ENCODE data around the gene LYVE1. TPM values are rescaled to one million over a fixed set of nuclear protein-coding genes. Genes with fewer than 3 reads are reported as not detected.

LYVE1 gene
- total RNA-seq, 1 experiment from 2014 or later: not detected

DNA sequence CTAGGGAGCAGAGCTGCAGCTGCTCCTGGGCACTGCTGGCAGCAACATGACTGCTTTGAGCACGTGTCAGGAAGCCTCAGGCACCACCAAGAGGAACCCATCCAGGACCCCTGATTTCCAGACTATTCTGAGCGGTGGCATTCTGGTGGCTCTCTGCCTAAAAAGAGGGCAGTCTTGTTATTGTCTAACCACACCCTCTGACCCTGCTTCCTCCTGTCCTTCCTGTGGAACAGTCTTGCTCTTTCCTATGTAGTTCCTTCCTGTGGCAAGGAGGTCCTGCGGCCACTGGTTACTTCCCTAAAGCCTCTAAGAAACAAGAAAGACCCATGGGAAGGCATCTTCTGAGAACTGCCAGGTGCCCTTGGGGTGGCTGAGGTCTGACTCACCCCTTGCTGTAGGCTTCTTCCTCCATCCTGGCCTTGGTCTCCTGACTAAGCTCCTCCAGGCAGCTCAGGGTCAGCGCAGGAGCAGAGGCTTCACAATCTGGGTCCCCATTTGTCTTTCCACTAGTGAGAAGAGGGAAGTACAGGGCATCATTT lies 13.1 kb upstream of the LYVE1 start:
- H3K4me1 ChIP-seq (replicated peaks): peaks cover 25% of the 10 kb centered on the region
- no peak overlapping the region for H3K4me3 ChIP-seq
- H3K36me3 ChIP-seq: no peaks in the 10 kb centered on the region

DNA sequence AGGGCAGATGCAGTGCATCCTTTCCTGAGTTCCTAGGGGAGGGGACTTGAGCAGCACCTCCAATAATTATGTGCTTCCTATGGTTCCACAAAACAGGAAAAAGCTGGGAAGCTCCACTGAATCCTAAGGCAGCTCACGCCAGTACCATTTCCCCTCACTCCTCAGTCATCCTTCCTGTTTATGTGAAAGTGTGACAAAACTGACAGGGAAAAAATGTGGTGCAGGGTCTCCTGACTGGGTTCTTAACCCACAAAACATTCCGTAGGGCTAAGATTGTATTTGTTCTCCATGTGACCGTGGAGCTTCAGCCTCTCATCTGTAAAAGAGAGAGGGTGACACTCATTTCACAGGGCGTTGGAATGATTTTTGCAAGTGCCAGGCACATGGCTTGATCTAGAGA lies 12.2 kb upstream of the LYVE1 start:
- Histone ChIP-seq H3K27me3 (replicated peaks) (no peaks in the 10 kb centered on the region), H3K4me1 (replicated peaks) (peaks cover 25% of the 10 kb centered on the region), H3K9me3 (replicated peaks) (no peaks in the 10 kb centered on the region), H3K36me3 (no peaks in the 10 kb centered on the region), H3K27ac (no peak overlapping the region), H3K4me3 (no peak overlapping the region)
- DNase-seq (ENCODE audit: low read depth in 1 of 2, low spot score in 2 of 2): no peak

More for the DNA sequence above, 13.1 kb upstream of the LYVE1 start:
- H3K27ac ChIP-seq: no peak overlapping the region
- no peak for DNase-seq (ENCODE audit: low read depth in 1 of 2, low spot score in 2 of 2)
- H3K27me3 ChIP-seq (replicated peaks): no peaks in the 10 kb centered on the region
- H3K9me3 ChIP-seq (replicated peaks): no peaks in the 10 kb centered on the region

DNA sequence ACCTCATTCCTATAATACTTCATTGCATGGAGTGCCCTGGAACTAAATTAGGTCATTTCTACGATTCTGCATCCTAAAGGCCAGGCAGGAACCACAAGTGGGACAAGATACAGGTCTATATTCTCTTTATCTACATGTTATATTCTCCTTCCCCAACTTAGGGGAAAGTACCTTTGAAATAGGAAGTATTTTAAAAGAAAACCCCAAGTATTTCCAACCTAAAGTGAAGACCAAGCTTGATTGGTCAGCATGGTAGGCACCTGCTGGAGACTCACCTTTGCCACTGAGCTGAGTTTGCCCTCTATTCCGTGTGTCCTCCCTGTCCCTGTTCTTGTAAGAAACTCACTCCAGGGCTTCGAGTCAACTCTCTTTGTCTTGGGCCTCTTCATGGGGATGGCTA lies 11.2 kb upstream of the LYVE1 start:
- H3K9me3 ChIP-seq (replicated peaks): no peaks in the 10 kb centered on the region
- H3K4me3 ChIP-seq: no peak overlapping the region
- no peak overlapping the region for H3K27ac ChIP-seq

DNA sequence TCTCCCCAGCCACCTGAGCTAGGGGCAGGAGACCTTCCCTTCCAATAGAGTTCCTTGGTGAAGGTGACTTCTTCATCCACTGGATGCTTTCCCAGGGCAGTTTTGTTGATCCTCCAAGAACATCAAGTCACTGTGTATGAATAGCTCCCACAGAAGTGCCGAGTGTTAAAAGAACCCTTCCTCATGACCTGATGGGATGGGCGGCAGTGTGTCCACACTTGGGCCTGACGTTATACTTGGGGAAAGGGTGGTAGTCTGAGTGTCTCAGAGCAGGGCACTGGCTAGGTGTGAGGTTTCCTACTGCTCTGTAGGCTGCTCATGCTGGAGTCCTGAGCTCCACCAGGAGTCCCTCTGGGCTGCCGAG lies 7.6 kb upstream of the LYVE1 start:
- Histone ChIP-seq H3K4me3 (no peak overlapping the region), H3K9me3 (replicated peaks) (no peaks in the 10 kb centered on the region), H3K36me3 (no peaks in the 10 kb centered on the region), H3K27me3 (replicated peaks) (no peaks in the 10 kb centered on the region), H3K27ac (no peak overlapping the region), H3K4me1 (replicated peaks) (peaks cover 18% of the 10 kb centered on the region)
- DNase-seq (ENCODE audit: low read depth in 1 of 2, low spot score in 2 of 2): no peak

More for the DNA sequence above, 11.2 kb upstream of the LYVE1 start:
- Histone ChIP-seq H3K36me3 (no peaks in the 10 kb centered on the region), H3K27me3 (replicated peaks) (no peaks in the 10 kb centered on the region), H3K4me1 (replicated peaks) (peaks cover 25% of the 10 kb centered on the region)
- no peak for DNase-seq (ENCODE audit: low read depth in 1 of 2, low spot score in 2 of 2)

DNA sequence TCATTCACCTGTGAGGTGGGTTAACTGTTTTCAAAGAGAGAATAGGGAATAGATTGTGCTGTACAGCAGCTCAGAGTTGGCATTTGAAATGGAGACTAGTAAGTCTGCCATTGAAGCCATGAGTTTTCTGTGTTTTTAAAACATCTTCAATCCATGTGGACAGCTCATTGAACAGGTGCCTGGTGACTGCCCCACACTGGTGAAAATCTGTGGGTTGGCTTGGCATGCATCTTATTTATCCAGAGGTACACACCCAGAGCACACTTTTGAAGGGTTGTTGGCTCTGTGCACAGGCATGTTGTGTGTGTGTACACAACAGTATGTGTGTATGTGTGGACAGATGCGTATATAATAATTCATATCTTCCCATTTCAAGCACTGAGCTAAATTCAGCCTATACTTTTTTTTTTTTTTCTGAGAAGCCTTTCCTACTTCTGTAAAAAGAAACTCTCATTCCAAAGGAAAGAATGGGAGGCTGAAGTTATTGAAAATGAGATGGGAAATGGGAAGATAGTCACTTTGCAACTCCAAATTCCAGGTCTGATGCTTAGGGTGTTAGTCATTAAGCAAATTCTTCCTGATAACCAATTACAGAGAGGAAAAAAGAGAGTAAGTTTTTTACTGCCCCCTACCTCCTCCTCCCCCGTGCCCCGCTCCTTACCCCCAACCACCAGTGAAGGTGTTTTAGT lies 7.0 kb upstream of the LYVE1 start:
- no peak overlapping the region for H3K4me3 ChIP-seq
- no peaks in the 10 kb centered on the region for H3K9me3 ChIP-seq (replicated peaks)
- H3K27ac ChIP-seq: no peak overlapping the region
- no peaks in the 10 kb centered on the region for H3K36me3 ChIP-seq
- no peak for DNase-seq (ENCODE audit: low read depth in 1 of 2, low spot score in 2 of 2)
- H3K27me3 ChIP-seq (replicated peaks): no peaks in the 10 kb centered on the region
- H3K4me1 ChIP-seq (replicated peaks): peaks cover 15% of the 10 kb centered on the region

DNA sequence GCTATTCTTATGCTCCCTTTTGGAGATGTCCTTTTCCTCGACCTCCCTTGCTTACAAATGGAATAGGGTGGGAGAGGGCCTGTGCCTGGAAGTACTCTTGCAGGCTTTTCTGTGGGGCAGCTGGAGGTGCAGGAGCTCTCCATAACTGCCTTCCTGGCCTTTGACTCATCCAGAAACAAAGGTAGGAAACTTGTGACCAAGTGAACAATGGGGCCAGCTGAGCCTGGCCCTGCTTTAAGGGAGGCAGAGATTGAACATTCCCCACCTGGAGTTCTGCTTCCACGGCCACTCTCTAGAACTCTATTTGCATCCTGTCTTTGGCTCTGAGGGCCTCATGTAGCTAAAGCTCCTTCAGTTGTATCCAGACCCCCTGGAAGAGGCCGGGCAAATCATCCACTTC lies 5.1 kb upstream of the LYVE1 start:
- H3K27me3 ChIP-seq (replicated peaks): no peaks in the 10 kb centered on the region
- no peaks in the 10 kb centered on the region for H3K9me3 ChIP-seq (replicated peaks)
- H3K4me3 ChIP-seq: no peak overlapping the region
- H3K36me3 ChIP-seq: no peaks in the 10 kb centered on the region
- no peak overlapping the region for H3K27ac ChIP-seq
- H3K4me1 ChIP-seq (replicated peaks): peaks cover 4% of the 10 kb centered on the region
- no peak for DNase-seq (ENCODE audit: low read depth in 1 of 2, low spot score in 2 of 2)

DNA sequence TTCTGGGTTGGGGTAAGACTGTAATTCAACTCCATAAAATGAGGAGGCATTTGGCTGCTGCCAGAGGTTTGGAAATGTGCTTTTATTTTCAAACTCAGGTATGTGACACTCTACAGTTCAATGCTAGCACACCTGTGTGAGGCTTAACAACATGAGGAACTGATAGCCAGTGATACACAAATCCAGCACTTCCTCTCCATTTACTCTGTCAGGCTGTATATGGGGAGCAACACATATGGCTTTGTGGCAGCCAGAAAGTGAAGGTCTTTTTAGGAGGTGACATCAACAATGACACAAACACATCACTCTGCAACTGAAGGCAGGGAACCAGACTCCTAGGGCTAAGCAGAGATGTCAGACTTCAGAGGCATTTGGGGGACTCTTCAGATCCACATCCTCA lies 4.6 kb upstream of the LYVE1 start:
- DNase-seq (ENCODE audit: low read depth in 1 of 2, low spot score in 2 of 2): no peak
- Histone ChIP-seq H3K4me1 (replicated peaks) (no peaks in the 10 kb centered on the region), H3K36me3 (no peaks in the 10 kb centered on the region), H3K27me3 (replicated peaks) (no peaks in the 10 kb centered on the region), H3K9me3 (replicated peaks) (no peaks in the 10 kb centered on the region), H3K4me3 (no peak overlapping the region), H3K27ac (no peak overlapping the region)

DNA sequence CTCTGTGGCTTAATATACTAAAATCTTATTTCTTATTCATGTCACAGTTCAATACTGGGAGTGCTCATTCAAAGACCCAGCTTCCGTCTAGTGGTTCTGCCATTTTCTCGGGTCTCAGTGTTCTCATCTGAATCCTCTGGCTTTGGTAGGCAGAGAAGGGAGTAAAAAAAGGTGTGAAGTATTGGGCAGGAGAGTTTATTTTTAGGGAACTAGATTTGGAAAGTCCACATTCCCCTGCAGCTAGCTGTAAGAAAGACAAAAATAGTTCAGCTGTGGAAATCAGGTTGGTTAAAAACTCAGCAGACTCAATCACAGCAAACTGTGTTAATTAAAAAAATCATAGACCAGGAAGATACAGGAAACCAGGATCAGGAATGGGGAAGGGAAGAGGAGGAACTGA lies 4.1 kb upstream of the LYVE1 start:
- Histone ChIP-seq H3K4me1 (replicated peaks) (no peaks in the 10 kb centered on the region), H3K9me3 (replicated peaks) (no peaks in the 10 kb centered on the region), H3K36me3 (no peaks in the 10 kb centered on the region), H3K27ac (no peak overlapping the region), H3K27me3 (replicated peaks) (no peaks in the 10 kb centered on the region), H3K4me3 (no peak overlapping the region)
- no peak for DNase-seq (ENCODE audit: low read depth in 1 of 2, low spot score in 2 of 2)

DNA sequence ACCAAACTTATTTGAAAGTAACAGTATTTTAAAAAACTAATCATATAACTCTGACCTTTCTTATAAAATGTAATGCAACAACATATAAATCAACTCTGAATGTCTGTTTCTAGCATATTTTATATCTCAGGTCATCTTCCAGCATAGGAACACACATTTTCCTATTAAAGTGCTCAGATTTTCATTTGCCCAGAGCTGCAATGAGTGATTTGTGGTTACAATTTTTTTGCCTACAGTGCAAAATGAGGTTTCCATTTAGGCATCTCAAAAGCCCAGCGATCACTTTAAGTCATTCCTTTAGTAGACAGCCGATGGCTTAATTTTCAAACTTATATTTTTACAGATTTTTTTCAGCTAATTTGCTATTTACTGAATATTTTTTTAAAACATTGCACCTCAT lies 1.0 kb downstream of the LYVE1 start:
- Histone ChIP-seq H3K4me3 (no peak overlapping the region), H3K36me3 (no peaks in the 10 kb centered on the region), H3K27me3 (replicated peaks) (no peaks in the 10 kb centered on the region), H3K27ac (no peak overlapping the region), H3K4me1 (replicated peaks) (no peaks in the 10 kb centered on the region), H3K9me3 (replicated peaks) (no peaks in the 10 kb centered on the region)
- DNase-seq (ENCODE audit: low read depth in 1 of 2, low spot score in 2 of 2): no peak

DNA sequence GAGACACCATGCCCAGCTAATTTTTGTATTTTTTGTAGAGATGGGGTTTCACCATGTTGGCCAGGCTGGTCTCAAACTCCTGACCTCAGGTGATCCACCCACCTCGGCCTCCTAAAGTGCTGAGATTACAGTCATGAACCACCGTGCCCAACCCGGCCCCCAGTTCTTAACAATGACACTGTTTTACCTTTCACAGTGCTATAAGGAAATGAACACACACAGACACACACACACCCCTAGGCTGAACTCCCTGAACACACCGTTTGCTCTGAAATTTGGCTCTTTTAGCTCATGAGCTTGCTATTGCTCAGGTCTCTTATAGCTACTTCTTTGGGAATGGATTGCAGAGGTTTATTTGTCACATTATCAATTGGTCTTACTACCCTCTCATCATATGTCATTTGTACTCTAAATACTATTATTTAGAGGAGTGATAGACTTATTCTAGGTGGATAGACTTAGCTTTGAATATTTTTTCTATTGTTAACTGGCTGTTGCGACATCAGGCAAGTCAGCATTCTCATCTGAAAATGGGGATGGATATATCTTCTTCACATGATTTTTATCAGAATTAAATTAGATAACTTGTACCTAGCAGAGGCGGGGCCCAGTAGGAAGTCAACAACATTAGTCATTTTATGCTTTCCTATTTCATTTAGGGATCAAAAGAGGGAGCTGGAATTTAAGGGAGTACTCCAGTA lies 2.1 kb downstream of the LYVE1 start:
- Histone ChIP-seq H3K4me1 (replicated peaks) (no peaks in the 10 kb centered on the region), H3K9me3 (replicated peaks) (no peaks in the 10 kb centered on the region), H3K27ac (no peak overlapping the region), H3K27me3 (replicated peaks) (no peaks in the 10 kb centered on the region), H3K36me3 (no peaks in the 10 kb centered on the region), H3K4me3 (no peak overlapping the region)
- no peak for DNase-seq (ENCODE audit: low read depth in 1 of 2, low spot score in 2 of 2)

DNA sequence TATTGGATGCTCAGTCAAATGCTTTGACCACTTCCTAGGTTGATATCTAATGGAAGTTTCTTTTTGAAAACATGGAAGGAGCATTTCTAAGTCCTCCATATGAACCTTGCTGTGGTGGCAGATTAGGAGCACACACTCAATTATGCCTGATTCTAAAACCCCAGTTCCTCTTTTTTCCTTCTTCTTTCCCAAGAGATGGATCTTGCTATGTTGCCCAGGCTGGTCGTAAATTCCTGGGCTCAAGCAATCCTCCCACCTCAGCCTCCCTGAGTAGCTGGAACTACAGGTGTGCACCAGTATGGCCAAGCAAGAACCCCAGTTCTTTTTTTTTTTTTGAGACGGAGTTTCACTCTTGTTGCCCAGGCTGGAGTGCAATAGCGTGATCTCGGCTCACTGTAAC lies 3.0 kb downstream of the LYVE1 start:
- H3K27me3 ChIP-seq (replicated peaks): no peaks in the 10 kb centered on the region
- H3K27ac ChIP-seq: no peak overlapping the region
- no peak overlapping the region for H3K4me3 ChIP-seq
- H3K36me3 ChIP-seq: no peaks in the 10 kb centered on the region
- no peaks in the 10 kb centered on the region for H3K4me1 ChIP-seq (replicated peaks)
- no peaks in the 10 kb centered on the region for H3K9me3 ChIP-seq (replicated peaks)
- DNase-seq (ENCODE audit: low read depth in 1 of 2, low spot score in 2 of 2): no peak

DNA sequence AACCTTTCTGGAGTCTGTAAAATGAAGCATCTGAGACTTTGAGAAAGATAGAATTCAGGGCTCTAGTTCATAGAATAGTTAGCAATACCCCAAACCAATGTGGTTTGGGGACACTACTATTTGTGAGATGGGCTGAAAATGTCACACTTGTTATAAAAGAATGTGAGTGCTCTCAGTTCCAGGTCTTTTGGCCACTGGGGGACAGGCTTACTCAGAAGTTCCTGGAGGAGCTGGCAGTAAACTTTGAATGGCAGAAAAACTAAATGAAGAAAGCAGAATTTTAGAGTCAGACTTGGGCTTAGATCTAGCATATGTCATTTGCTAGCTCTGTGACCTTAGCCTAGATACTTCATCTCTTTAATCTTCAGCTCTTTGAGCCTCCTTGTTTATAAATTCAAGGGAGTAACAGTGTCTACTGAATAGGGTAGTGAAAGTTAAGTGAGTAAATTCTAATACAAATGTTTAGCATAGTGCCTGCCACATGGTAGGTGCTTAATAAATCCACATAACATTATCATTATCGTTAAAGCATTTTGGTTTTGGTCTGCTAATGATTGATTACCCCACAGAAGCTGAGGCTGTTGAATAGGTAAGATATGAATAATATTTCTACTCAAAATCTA lies 3.7 kb downstream of the LYVE1 start:
- no peaks in the 10 kb centered on the region for H3K27me3 ChIP-seq (replicated peaks)
- no peak overlapping the region for H3K4me3 ChIP-seq
- no peaks in the 10 kb centered on the region for H3K9me3 ChIP-seq (replicated peaks)
- no peaks in the 10 kb centered on the region for H3K4me1 ChIP-seq (replicated peaks)
- H3K27ac ChIP-seq: no peak overlapping the region
- no peaks in the 10 kb centered on the region for H3K36me3 ChIP-seq
- DNase-seq (ENCODE audit: low read depth in 1 of 2, low spot score in 2 of 2): no peak

DNA sequence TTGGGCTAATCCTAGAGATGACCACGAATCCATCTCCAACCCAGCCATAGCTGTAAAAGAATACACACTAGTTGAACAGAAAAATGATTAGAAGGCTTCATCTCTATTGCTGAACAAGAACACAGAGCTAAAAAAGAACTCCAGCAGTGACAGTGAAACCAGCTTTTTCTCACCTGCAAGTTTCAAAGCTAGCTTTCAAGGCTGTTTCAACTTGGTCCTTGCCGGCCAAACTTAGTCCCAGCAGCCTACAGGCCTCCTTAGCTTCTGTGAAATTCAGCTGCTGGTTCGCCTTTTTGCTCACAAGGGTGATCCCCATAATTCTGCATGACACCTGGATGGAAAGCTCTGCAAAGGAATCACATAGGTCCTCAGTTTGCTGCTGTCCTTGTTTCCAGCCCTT lies 4.4 kb downstream of the LYVE1 start:
- no peak for DNase-seq (ENCODE audit: low read depth in 1 of 2, low spot score in 2 of 2)
- Histone ChIP-seq H3K36me3 (no peaks in the 10 kb centered on the region), H3K27ac (no peak overlapping the region), H3K9me3 (replicated peaks) (no peaks in the 10 kb centered on the region), H3K27me3 (replicated peaks) (no peaks in the 10 kb centered on the region), H3K4me3 (no peak overlapping the region), H3K4me1 (replicated peaks) (no peaks in the 10 kb centered on the region)

DNA sequence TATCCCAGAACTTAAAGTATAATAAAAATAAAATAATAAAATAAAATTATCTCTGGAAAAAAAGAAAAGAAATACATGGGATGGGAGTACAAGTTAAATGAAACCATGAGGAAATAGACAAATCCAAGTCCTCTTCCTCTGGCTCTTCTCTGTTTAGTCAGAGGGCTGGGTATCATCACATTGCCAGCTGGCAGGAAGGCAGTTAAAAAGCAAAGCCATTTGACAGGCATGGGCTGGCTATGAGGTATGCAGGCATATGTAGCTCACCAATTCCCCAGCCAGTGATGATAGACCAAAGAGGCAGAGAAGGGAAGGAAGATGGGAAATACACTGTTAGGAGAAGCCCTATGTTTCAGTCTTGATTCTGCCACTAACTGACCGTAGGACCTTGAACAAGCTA lies 6.5 kb downstream of the LYVE1 start:
- no peaks in the 10 kb centered on the region for H3K4me1 ChIP-seq (replicated peaks)
- H3K9me3 ChIP-seq (replicated peaks): no peaks in the 10 kb centered on the region
- H3K27me3 ChIP-seq (replicated peaks): no peaks in the 10 kb centered on the region
- no peak overlapping the region for H3K27ac ChIP-seq
- H3K36me3 ChIP-seq: no peaks in the 10 kb centered on the region
- no peak for DNase-seq (ENCODE audit: low read depth in 1 of 2, low spot score in 2 of 2)
- no peak overlapping the region for H3K4me3 ChIP-seq

Measured in SJSA1 (cell line).